ENCODE data around the gene C1QC. TPM values are rescaled to one million over a fixed set of nuclear protein-coding genes. Genes with fewer than 3 reads are reported as not detected.

C1QC gene
- total RNA-seq, 1 experiment from 2014 or later: not detected

DNA sequence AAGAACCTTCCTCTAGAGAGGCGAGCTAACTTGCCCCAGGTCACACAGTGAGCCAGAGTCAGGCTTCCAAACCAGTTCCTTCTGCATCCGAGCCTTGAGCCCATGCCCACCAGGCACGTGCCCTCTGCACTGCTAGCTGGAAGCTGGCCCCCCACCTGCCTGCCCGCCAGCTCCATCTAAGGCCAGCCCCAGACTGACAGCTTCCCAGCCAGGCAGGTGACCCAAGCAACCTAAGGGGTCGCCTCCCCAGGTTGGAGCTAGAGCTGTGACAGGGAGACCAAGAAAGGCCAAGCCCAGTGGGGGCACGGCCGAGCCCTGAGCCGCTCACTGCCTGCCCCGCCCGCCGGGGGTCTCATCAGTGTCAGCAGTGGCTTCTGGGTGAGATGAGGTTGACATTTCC lies 26.9 kb upstream of the C1QC start:
- Mint-ChIP-seq H3K27me3 (ENCODE audit: low read depth) (peaks cover 37% of the 10 kb centered on the region), H3K27ac (0 out of 7 replicates have a peak overlapping the region, but pooled peaks of 1 of the 3 experiments have one; percentile 22), H3K36me3 (ENCODE audit: insufficient read depth in 1 of 3, low read depth in 3 of 3) (no peaks in the 10 kb centered on the region), H3K4me1 (peaks cover 14 to 42% of the 10 kb centered on the region in 2 experiments), H3K9me3 (no peaks in the 10 kb centered on the region; a peak in 1 of 5 replicates), H3K4me3 (no peak overlapping the region)
- DNase-seq: no peak
- H2AFZ ChIP-seq (ENCODE audit: low read length): no peak overlapping the region
- H2BK20ac ChIP-seq (ENCODE audit: low read depth, low read length, poor library complexity, severe bottlenecking): no peak overlapping the region
- no peak overlapping the region for H4K8ac ChIP-seq (replicated peaks; ENCODE audit: insufficient read length, low read depth, low read length)
- H3K79me1 ChIP-seq (ENCODE audit: insufficient read depth, low read depth, low read length, poor library complexity, severe bottlenecking): no peaks in the 10 kb centered on the region
- no peak overlapping the region for H2BK5ac ChIP-seq (ENCODE audit: insufficient read length, low read length)
- no peak overlapping the region for H3K4ac ChIP-seq (ENCODE audit: low read depth, low read length)
- H3K27me3 ChIP-seq (ENCODE audit: insufficient read depth, low read length): no peaks in the 10 kb centered on the region
- WGBS (ENCODE audit: extremely low coverage, insufficient read length, low lambda C conversion rate): no CpG with 5 or more reads among the region's 11 CpGs
- no peaks in the 10 kb centered on the region for H3K79me2 ChIP-seq (ENCODE audit: insufficient read depth, low read length)
- no peak overlapping the region for H3K23ac ChIP-seq (ENCODE audit: insufficient read length, low read depth, low read length)
- H3K4me1 ChIP-seq (ENCODE audit: insufficient read depth, low read length): no peaks in the 10 kb centered on the region; the same call in 1 of the 2 replicates
- H4K91ac ChIP-seq (ENCODE audit: insufficient read length, low read depth, low read length): no peak overlapping the region
- no peak overlapping the region for H3K18ac ChIP-seq (ENCODE audit: insufficient read length, low read depth, low read length)
- no peak overlapping the region for H3T11ph ChIP-seq (ENCODE audit: low read length)
- H3K23me2 ChIP-seq (ENCODE audit: insufficient read length, low read depth, low read length, poor library complexity, severe bottlenecking): no peaks in the 10 kb centered on the region
- no peak overlapping the region for H3K9ac ChIP-seq (ENCODE audit: extremely low read depth, insufficient read length, low read length)
- H3K56ac ChIP-seq (ENCODE audit: insufficient read length, low read depth, low read length): no peak overlapping the region
- no peaks in the 10 kb centered on the region for H4K20me1 ChIP-seq (ENCODE audit: control insufficient read depth, insufficient read depth, insufficient read length)
- H2BK120ac ChIP-seq (ENCODE audit: low read depth, low read length, poor library complexity, severe bottlenecking): no peak overlapping the region
- no peak overlapping the region for H2BK12ac ChIP-seq (ENCODE audit: insufficient read length, low read depth, low read length)
- TF ChIP-seq CTCF (conservative IDR thresholded peaks at IDR 0.05): no peak
- no peak overlapping the region for H4K5ac ChIP-seq (ENCODE audit: insufficient read length, low read depth, low read length)
- no peak overlapping the region for H2BK15ac ChIP-seq (ENCODE audit: low read depth, low read length)
- H3K14ac ChIP-seq (ENCODE audit: insufficient read depth, low read length): no peak overlapping the region; the same call in 1 of the 2 replicates
- no peak overlapping the region for H3K27ac ChIP-seq (ENCODE audit: insufficient read length, low read depth, low read length)
- H2AK5ac ChIP-seq (ENCODE audit: insufficient read length, low read length): no peak overlapping the region
- no peak overlapping the region for H3K4me2 ChIP-seq (ENCODE audit: insufficient read depth, insufficient read length, low read length)
- no peaks in the 10 kb centered on the region for H3K9me3 ChIP-seq (ENCODE audit: control insufficient read depth, low read depth, low read length)

Data from H9 (cell line).